HS-27A (cell line): ENCODE data around the gene DCDC2C.

Source experiments
- DNase-seq: peaks from one replicate; pipeline ENCODE4 v3.0.0-alpha.2; 2012; ENCODE audit warnings: low read depth, missing footprints

The DCDC2C gene

DNA sequence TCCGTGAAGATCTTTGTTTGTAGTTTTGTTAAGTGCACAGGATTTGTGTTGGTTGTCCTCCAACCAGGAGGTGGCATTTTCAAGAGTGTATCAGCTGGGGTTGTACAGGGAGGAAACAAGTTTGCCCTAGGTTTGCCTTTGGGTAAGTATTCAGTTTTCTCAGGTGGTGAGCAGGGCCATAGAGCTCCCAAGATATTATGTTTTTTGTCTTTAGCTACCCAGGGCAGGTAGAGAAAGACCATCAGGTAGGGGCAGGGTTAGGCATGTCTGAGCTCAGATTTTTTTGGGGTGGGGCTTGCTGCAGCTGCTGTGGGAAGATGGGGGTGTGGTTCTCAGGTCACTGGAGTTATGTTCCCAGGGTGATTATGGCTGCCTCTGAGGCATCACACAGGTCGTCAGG, 191.6 kb downstream of the DCDC2C start:
- no peak for DNase-seq
